Trophoblast cell (in vitro differentiated cells and primary cell): ENCODE results near the gene GSTM4.
A peak's percentile ranks its signal among the peaks of the same experiment; 100 is the strongest.

Experiments used
- DNase-seq, 2 donors: peaks; one replicate each; pipeline ENCODE4 v3.0.0-alpha.2; 2016
- H2AFZ ChIP-seq: 2 replicates; pipeline ENCODE4 v1.6.1; 2013; ENCODE audit warnings: low read length, moderate library complexity, mild to moderate bottlenecking; ENCODE audit not compliant: insufficient read depth, poor library complexity
- H2AK5ac ChIP-seq: 2 replicates; pipeline ENCODE4 v1.6.1; 2013; ENCODE audit warnings: mild to moderate bottlenecking, low read length
- H2BK120ac ChIP-seq: 2 replicates; pipeline ENCODE4 v1.6.1; 2013; ENCODE audit warnings: low read length, mild to moderate bottlenecking, moderate library complexity; ENCODE audit not compliant: insufficient read depth, poor library complexity
- H2BK12ac ChIP-seq: 2 replicates; pipeline ENCODE4 v1.6.1; 2013; ENCODE audit warnings: mild to moderate bottlenecking, low read length, moderate library complexity
- H2BK5ac ChIP-seq: 2 replicates; pipeline ENCODE4 v1.6.1; 2013; ENCODE audit warnings: low read length, low read depth, moderate library complexity, mild to moderate bottlenecking; ENCODE audit not compliant: poor library complexity
- H3K14ac ChIP-seq: 2 replicates; pipeline ENCODE4 v1.6.1; 2013; ENCODE audit warnings: mild to moderate bottlenecking, low read length
- H3K18ac ChIP-seq: 2 replicates; pipeline ENCODE4 v1.6.1; 2013; ENCODE audit warnings: mild to moderate bottlenecking, low read length
- H3K23ac ChIP-seq: 2 replicates; pipeline ENCODE4 v1.6.1; 2013; ENCODE audit warnings: low read length
- H3K27ac ChIP-seq: 2 replicates; pipeline ENCODE4 v1.5.1; 2013; ENCODE audit warnings: low read depth, mild to moderate bottlenecking, inconsistent platforms, low read length, moderate library complexity
- H3K27me3 ChIP-seq: 2 replicates; pipeline ENCODE4 v1.6.1; 2013; ENCODE audit warnings: inconsistent platforms, mild to moderate bottlenecking, low read length, moderate library complexity; ENCODE audit not compliant: insufficient read depth
- H3K36me3 ChIP-seq, 2 experiments: 1 replicate in 1 of 2; 2 replicates in 1 of 2; pipeline ENCODE4 v1.6.1; 2013; ENCODE audit warnings: low read length in 2 of 2, mild to moderate bottlenecking in 2 of 2, moderate library complexity in 1 of 2; ENCODE audit not compliant: insufficient read depth in 2 of 2, control insufficient read depth in 1 of 2
- H3K4ac ChIP-seq: 2 replicates; pipeline ENCODE4 v1.6.1; 2013; ENCODE audit warnings: low read depth, mild to moderate bottlenecking, low read length, moderate library complexity
- H3K4me1 ChIP-seq, 2 experiments: 1 replicate in 1 of 2; 2 replicates in 1 of 2; pipeline ENCODE4 v1.6.1; 2013; ENCODE audit warnings: low read length in 2 of 2, mild to moderate bottlenecking in 2 of 2, moderate library complexity in 1 of 2; ENCODE audit not compliant: insufficient read depth in 2 of 2, control insufficient read depth in 1 of 2
- H3K4me2 ChIP-seq: 2 replicates; pipeline ENCODE4 v1.6.1; 2013; ENCODE audit warnings: inconsistent platforms, mild to moderate bottlenecking, low read length, moderate library complexity
- H3K4me3 ChIP-seq: 2 replicates; pipeline ENCODE4 v1.5.1; 2013; ENCODE audit warnings: mild to moderate bottlenecking, low read depth, low read length, inconsistent platforms
- H3K79me1 ChIP-seq: one replicate; pipeline ENCODE4 v1.6.1; 2013; ENCODE audit warnings: low read length
- H3K79me2 ChIP-seq: 2 replicates; pipeline ENCODE4 v1.6.1; 2013; ENCODE audit warnings: low read length, mild to moderate bottlenecking; ENCODE audit not compliant: control insufficient read depth, insufficient read depth, poor library complexity
- H3K9ac ChIP-seq: 2 replicates; pipeline ENCODE4 v1.6.1; 2013; ENCODE audit warnings: mild to moderate bottlenecking, low read length
- H3K9me3 ChIP-seq: 2 replicates; pipeline ENCODE4 v1.6.1; 2013; ENCODE audit warnings: low read depth, mild to moderate bottlenecking, control low read depth, inconsistent platforms, low read length; ENCODE audit not compliant: insufficient read depth
- H4K12ac ChIP-seq: 2 replicates; pipeline ENCODE4 v1.6.1; 2013; ENCODE audit warnings: low read depth, mild to moderate bottlenecking, low read length, moderate library complexity
- H4K8ac ChIP-seq: 2 replicates; pipeline ENCODE4 v1.6.1; 2013; ENCODE audit warnings: low read depth, mild to moderate bottlenecking, low read length, moderate library complexity
- H4K91ac ChIP-seq: one replicate; pipeline ENCODE4 v1.6.1; 2013; ENCODE audit warnings: low read depth, mild to moderate bottlenecking, low read length, moderate library complexity
- WGBS: extraction: QIAGEN DNeasy Blood & Tissue Kit; methylation state at CpG from one replicate; pipeline ENCODE4 v1.1.7; 2013; ENCODE audit warnings: missing lambda C conversion rate; ENCODE audit not compliant: insufficient read length, insufficient coverage; ENCODE audit errors: extremely low coverage; 5-methylcytosine and 5-hydroxymethylcytosine counted together

Gene GSTM4

DNA sequence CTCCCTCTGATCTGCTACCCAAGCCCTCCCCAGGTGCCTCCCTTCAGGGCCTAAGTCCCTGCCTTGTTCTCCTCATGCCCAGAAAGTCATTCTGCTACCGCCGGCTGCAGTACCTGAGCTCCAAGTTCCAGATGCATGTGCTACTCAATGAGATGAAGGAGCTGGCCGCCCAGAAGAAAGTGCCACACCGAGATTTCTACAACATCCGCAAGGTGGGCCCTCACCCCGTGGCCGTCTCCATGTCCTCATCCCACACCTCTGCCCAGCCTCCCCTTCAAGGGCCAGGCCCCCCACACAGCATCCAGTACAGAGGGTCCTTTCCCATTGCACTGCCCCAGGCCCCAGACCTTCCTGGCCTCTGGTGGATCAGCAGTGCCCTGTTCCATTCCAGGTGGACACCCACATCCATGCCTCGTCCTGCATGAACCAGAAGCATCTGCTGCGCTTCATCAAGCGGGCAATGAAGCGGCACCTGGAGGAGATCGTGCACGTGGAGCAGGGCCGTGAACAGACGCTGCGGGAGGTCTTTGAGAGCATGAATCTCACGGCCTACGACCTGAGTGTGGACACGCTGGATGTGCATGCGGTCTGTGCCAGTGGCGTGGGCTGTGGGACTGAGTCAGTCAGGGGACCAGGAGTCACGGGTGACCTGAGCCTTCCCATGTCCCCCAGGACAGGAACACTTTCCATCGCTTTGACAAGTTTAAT, 28.1 kb upstream of the GSTM4 start:
- no peak overlapping the region for H4K91ac ChIP-seq

DNA sequence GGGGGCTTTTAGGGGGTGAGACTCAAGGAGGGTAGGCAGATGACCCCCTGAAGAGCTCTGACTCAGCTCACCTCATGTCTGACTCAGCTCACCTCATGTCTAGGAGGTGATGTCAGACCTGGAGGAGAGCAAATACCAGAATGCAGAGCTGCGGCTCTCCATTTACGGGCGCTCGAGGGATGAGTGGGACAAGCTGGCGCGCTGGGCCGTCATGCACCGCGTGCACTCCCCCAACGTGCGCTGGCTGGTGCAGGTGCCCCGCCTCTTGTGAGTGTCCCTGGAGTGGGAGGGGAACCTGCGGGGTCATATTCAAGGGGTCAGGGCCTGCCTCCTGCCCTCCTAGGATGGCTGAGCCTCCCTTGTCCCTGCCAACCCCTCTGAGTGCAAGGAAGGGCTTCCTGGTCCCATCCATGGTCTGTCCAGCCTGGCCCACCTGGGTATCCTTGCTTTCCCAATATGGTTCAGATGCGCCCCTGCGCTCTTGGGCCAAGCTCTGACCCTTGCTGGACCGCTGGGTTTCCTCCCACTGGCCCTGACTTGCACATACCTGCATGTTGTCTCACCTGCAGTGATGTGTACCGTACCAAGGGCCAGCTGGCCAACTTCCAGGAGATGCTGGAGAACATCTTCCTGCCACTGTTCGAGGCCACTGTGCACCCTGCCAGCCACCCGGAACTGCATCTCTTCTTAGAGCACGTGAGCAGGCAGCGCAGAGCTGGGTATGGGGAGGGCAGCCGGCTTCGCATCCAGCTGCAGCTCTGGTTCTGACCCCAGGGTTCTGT, 27.2 kb upstream of the GSTM4 start:
- Histone ChIP-seq H3K36me3 (peaks cover 58 to 62% of the 10 kb centered on the region in 2 experiments), H4K8ac (no peak overlapping the region), H3K79me2 (no peaks in the 10 kb centered on the region), H2BK12ac (no peak overlapping the region), H3K18ac (no peak overlapping the region), H2BK120ac (no peak overlapping the region), H4K12ac (no peak overlapping the region), H3K9me3 (no peaks in the 10 kb centered on the region), H3K14ac (no peak overlapping the region), H3K4me1 (no peaks in the 10 kb centered on the region), H3K4me2 (no peak overlapping the region), H3K9ac (no peak overlapping the region), H2AK5ac (no peak overlapping the region), H3K23ac (no peak overlapping the region), H4K91ac (no peak overlapping the region), H3K4me3 (no peak overlapping the region), H2BK5ac (no peak overlapping the region), H3K27ac (no peak overlapping the region), H3K79me1 (no peaks in the 10 kb centered on the region), H3K4ac (no peak overlapping the region), H2AFZ (no peak overlapping the region), H3K27me3 (no peaks in the 10 kb centered on the region)
- DNase-seq: peak; percentile 28 to 43
- WGBS: no CpG with 5 or more reads among the region's 23 CpGs

More for the DNA sequence above, 28.1 kb upstream of the GSTM4 start:
- Histone ChIP-seq H2BK12ac (no peak overlapping the region), H3K4me2 (no peak overlapping the region), H3K79me2 (no peaks in the 10 kb centered on the region), H3K23ac (no peak overlapping the region), H3K4me3 (no peak overlapping the region), H3K18ac (no peak overlapping the region), H3K27me3 (no peaks in the 10 kb centered on the region), H3K4ac (no peak overlapping the region), H2BK120ac (no peak overlapping the region), H3K9ac (no peak overlapping the region), H3K9me3 (no peaks in the 10 kb centered on the region), H2AFZ (no peak overlapping the region), H3K27ac (no peak overlapping the region), H2BK5ac (no peak overlapping the region), H3K79me1 (no peaks in the 10 kb centered on the region), H3K36me3 (peaks cover 58 to 62% of the 10 kb centered on the region in 2 experiments), H2AK5ac (no peak overlapping the region), H3K14ac (no peak overlapping the region), H3K4me1 (no peaks in the 10 kb centered on the region), H4K8ac (no peak overlapping the region), H4K12ac (no peak overlapping the region)
- no peak for DNase-seq
- WGBS: no CpG with 5 or more reads among the region's 23 CpGs

DNA sequence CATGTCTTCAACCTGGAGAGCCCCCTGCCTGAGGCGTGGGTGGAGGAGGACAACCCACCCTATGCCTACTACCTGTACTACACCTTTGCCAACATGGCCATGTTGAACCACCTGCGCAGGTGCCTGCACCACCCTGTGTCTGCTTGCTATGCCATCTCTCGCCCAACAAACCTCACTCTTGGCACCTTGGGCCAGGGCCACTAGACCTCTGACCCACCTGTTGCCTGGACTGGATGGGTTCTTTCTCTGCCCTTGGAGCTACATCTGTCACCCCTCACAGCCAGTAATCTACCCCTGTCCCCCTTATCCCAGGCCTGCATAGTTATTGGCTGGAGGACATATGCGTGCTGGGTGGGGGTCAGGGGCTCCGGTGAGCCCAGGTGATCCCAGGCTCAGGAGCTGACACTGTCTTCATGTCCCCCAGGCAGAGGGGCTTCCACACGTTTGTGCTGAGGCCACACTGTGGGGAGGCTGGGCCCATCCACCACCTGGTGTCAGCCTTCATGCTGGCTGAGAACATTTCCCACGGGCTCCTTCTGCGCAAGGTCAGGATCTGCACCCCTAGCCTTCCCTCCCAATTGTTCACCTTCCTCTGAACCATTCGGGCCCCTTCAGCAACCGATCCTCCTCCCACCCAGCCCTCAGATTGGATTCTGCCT, 26.4 kb upstream of the GSTM4 start:
- Histone ChIP-seq H3K79me1 (no peaks in the 10 kb centered on the region), H3K4me2 (no peak overlapping the region), H3K27ac (no peak overlapping the region), H4K12ac (no peak overlapping the region), H3K18ac (no peak overlapping the region), H3K14ac (no peak overlapping the region), H3K4ac (no peak overlapping the region), H2AFZ (no peak overlapping the region), H2BK12ac (no peak overlapping the region), H4K91ac (no peak overlapping the region), H3K79me2 (no peaks in the 10 kb centered on the region), H3K4me3 (no peak overlapping the region), H3K4me1 (no peaks in the 10 kb centered on the region), H3K9ac (no peak overlapping the region), H3K27me3 (no peaks in the 10 kb centered on the region), H2BK120ac (no peak overlapping the region), H2BK5ac (no peak overlapping the region), H3K9me3 (no peaks in the 10 kb centered on the region), H2AK5ac (no peak overlapping the region), H3K23ac (no peak overlapping the region), H4K8ac (no peak overlapping the region), H3K36me3 (peaks cover 58 to 62% of the 10 kb centered on the region in 2 experiments)
- WGBS: no CpG with 5 or more reads among the region's 10 CpGs
- no peak for DNase-seq

DNA sequence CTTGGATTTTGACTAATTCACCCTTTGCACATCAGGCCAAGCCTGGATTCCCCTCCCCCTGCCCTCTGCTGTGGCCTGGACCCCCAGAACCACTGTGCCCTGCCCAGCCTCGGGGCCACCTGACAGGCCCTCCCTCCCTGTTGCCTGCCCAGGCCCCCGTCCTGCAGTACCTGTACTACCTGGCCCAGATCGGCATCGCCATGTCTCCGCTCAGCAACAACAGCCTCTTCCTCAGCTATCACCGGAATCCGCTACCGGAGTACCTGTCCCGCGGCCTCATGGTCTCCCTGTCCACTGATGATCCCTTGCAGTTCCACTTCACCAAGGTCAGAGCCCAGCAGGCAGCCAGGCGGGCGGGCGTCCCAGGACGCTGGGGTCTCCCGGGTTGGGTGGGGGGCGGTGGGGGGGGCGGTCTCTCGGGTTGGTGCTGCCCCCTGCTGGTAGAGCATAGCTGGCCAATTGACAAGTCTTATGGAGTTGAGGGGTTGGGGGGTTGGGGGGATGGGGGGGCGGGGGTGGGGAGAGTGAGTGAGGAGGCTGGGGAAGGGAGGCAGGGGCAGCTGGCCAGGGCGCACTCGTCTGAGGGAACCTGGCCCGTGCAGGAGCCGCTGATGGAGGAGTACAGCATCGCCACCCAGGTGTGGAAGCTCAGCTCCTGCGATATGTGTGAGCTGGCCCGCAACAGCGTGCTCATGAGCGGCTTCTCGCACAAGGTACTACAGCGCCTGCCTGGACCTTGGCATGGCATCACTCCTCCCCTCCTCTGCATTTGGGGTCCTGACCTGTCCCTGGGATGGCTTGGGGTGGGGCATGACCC, 25.6 kb upstream of the GSTM4 start:
- H2BK12ac ChIP-seq: no peak overlapping the region
- H3K36me3 ChIP-seq: peaks cover 58 to 61% of the 10 kb centered on the region in 2 experiments
- H3K23ac ChIP-seq: no peak overlapping the region
- no peaks in the 10 kb centered on the region for H3K79me2 ChIP-seq
- H4K91ac ChIP-seq: no peak overlapping the region
- H3K9ac ChIP-seq: no peak overlapping the region
- H3K4ac ChIP-seq: no peak overlapping the region
- H4K12ac ChIP-seq: no peak overlapping the region
- H2BK120ac ChIP-seq: no peak overlapping the region
- DNase-seq: no peak
- no peak overlapping the region for H2BK5ac ChIP-seq
- H3K27ac ChIP-seq: no peak overlapping the region
- no peak overlapping the region for H2AK5ac ChIP-seq
- H3K9me3 ChIP-seq: no peaks in the 10 kb centered on the region
- H3K4me2 ChIP-seq: no peak overlapping the region
- no peak overlapping the region for H3K18ac ChIP-seq
- H3K79me1 ChIP-seq: no peaks in the 10 kb centered on the region
- H4K8ac ChIP-seq: no peak overlapping the region
- no peaks in the 10 kb centered on the region for H3K4me1 ChIP-seq
- no CpG with 5 or more reads among the region's 30 CpGs for WGBS
- H3K4me3 ChIP-seq: no peak overlapping the region
- no peak overlapping the region for H3K14ac ChIP-seq
- H2AFZ ChIP-seq: no peak overlapping the region
- H3K27me3 ChIP-seq: no peaks in the 10 kb centered on the region
